Loucy (cell line): ENCODE measurements around the gene RPLP2.
A peak's percentile ranks its signal among the peaks of the same experiment; 100 is the strongest.

Experiments used
- H2AFZ ChIP-seq: fragments of 200-600 bp; sonication (generic); 2 replicates; pipeline ENCODE4 v1.6.0; 2016; ENCODE audit warnings: antibody characterized with exemption, mild to moderate bottlenecking, low read length, moderate library complexity
- H3F3A ChIP-seq: fragments of 200-600 bp; 2 replicates; pipeline ENCODE4 v1.6.0; 2016; ENCODE audit warnings: antibody characterized with exemption, low read depth, mild to moderate bottlenecking
- H3K27me3 ChIP-seq: fragments of 200-600 bp; sonication (generic); 2 replicates; pipeline ENCODE4 v1.6.1; 2014; ENCODE audit warnings: low read length, mild to moderate bottlenecking; ENCODE audit not compliant: insufficient read depth, poor library complexity, severe bottlenecking
- H3K36me3 ChIP-seq: fragments of 200-600 bp; sonication (generic); 2 replicates; pipeline ENCODE4 v1.6.1; 2016; ENCODE audit warnings: low read length; ENCODE audit not compliant: insufficient read depth
- H3K4me1 ChIP-seq: fragments of 200-600 bp; sonication (generic); 2 replicates; pipeline ENCODE4 v1.5.1; 2014; ENCODE audit warnings: low read length, mild to moderate bottlenecking; ENCODE audit not compliant: insufficient read depth, poor library complexity, severe bottlenecking
- H3K4me2 ChIP-seq: fragments of 200-600 bp; sonication (generic); 2 replicates; pipeline ENCODE4 v1.6.0; 2014; ENCODE audit warnings: antibody characterized with exemption, low read length, low read depth, mild to moderate bottlenecking; ENCODE audit not compliant: poor library complexity, severe bottlenecking
- H3K4me3 ChIP-seq: fragments of 200-600 bp; sonication (generic); 2 replicates; pipeline ENCODE4 v1.5.1; 2014; ENCODE audit warnings: low read length, mild to moderate bottlenecking, mixed read lengths; ENCODE audit not compliant: poor library complexity, severe bottlenecking
- H3K79me2 ChIP-seq: fragments of 200-600 bp; sonication (generic); 2 replicates; pipeline ENCODE4 v1.6.1; 2014; ENCODE audit warnings: low read length; ENCODE audit not compliant: insufficient read depth
- H3K9ac ChIP-seq: fragments of 200-600 bp; sonication (generic); 2 replicates; pipeline ENCODE4 v1.6.0; 2014; ENCODE audit warnings: mild to moderate bottlenecking, low read depth, low read length, moderate library complexity; ENCODE audit not compliant: poor library complexity, severe bottlenecking
- H3K9me2 ChIP-seq: fragments of 200-600 bp; sonication (generic); replicated peaks from 2 replicates; pipeline ENCODE4 v1.6.1; 2016; ENCODE audit warnings: low read depth, low read length, mixed read lengths
- H3K9me3 ChIP-seq: fragments of 200-600 bp; sonication (generic); 2 replicates; pipeline ENCODE4 v1.6.1; 2014; ENCODE audit warnings: mild to moderate bottlenecking, antibody characterized with exemption, low read length, low read depth; ENCODE audit not compliant: insufficient read depth
- H4K20me1 ChIP-seq: fragments of 200-600 bp; sonication (generic); 2 replicates; pipeline ENCODE4 v1.6.0; 2014; ENCODE audit warnings: antibody characterized with exemption, low read length, mild to moderate bottlenecking; ENCODE audit not compliant: insufficient read depth, poor library complexity, severe bottlenecking
- CTCF ChIP-seq: fragments of 200-600 bp; sonication (generic); conservative IDR thresholded peaks from 2 replicates; pipeline ENCODE4 v1.5.1; 2014; ENCODE audit warnings: mild to moderate bottlenecking, antibody characterized with exemption, low read length
- EZH2phosphoT487 ChIP-seq: fragments of 200-600 bp; IDR thresholded peaks from 2 replicates; pipeline ENCODE4 v1.6.1; 2018; ENCODE audit warnings: antibody characterized with exemption, mild to moderate bottlenecking, moderate library complexity, borderline replicate concordance

RPLP2 gene

GRCh38 chr11:841981-842369 lies 32.2 kb downstream of the RPLP2 start:
- Histone ChIP-seq H3K9me2 (no peaks in the 10 kb centered on the region), H3F3A (no peaks in the 10 kb centered on the region), H3K4me1 (peaks cover 49% of the 10 kb centered on the region), H3K79me2 (peaks cover 31% of the 10 kb centered on the region), H2AFZ (peak overlapping the region; percentile 99; the same call in 1 of the 2 replicates), H3K27me3 (no peaks in the 10 kb centered on the region), H4K20me1 (peaks cover 28% of the 10 kb centered on the region), H3K9me3 (no peaks in the 10 kb centered on the region), H3K9ac (peak overlapping the region; percentile 88), H3K4me2 (peak overlapping the region; percentile 71), H3K4me3 (peak overlapping the region; percentile 97), H3K36me3 (peaks cover 13% of the 10 kb centered on the region; the same call in 1 of the 2 replicates)
- TF ChIP-seq EZH2phosphoT487: no peak
- no peak for TF ChIP-seq CTCF

GRCh38 chr11:842370-843002 lies 32.7 kb downstream of the RPLP2 start, which contains the start of the genes POLR2L and TSPAN4:
Gene POLR2L, minus strand, starts transcription at chr11:842529. Its CDS starts 21 bp downstream, at chr11:842508.
Gene TSPAN4, plus strand, starts transcription at chr11:842852. Its CDS starts 7,453 bp downstream, at chr11:850305.
- Histone ChIP-seq H3K79me2 (peaks cover 31% of the 10 kb centered on the region), H3K27me3 (no peaks in the 10 kb centered on the region), H3K36me3 (peaks cover 13% of the 10 kb centered on the region; the same call in 1 of the 2 replicates), H2AFZ (peak within 1 kb of the TSS; percentile 99), H3K4me2 (peak within 1 kb of the TSS; percentile 79), H3K4me3 (peak within 1 kb of the TSS; percentile 97), H4K20me1 (peaks cover 28% of the 10 kb centered on the region), H3K9me2 (no peaks in the 10 kb centered on the region), H3K9ac (peak within 1 kb of the TSS; percentile 88), H3K4me1 (peaks cover 49% of the 10 kb centered on the region), H3K9me3 (no peaks in the 10 kb centered on the region), H3F3A (no peaks in the 10 kb centered on the region)
- TF ChIP-seq CTCF (no peak), EZH2phosphoT487 (no peak)

- Histone ChIP-seq H3K9me3 (no peaks in the 10 kb centered on the region), H3K79me2 (peaks cover 31% of the 10 kb centered on the region), H2AFZ (peak overlapping the region; percentile 99), H3K27me3 (no peaks in the 10 kb centered on the region), H3K4me1 (peaks cover 49% of the 10 kb centered on the region), H3K4me3 (peak overlapping the region; percentile 97), H3K9ac (peak overlapping the region; percentile 88), H4K20me1 (peaks cover 28% of the 10 kb centered on the region), H3F3A (no peaks in the 10 kb centered on the region), H3K36me3 (peaks cover 13% of the 10 kb centered on the region; the same call in 1 of the 2 replicates), H3K4me2 (peak overlapping the region; percentile 79), H3K9me2 (no peaks in the 10 kb centered on the region)
- TF ChIP-seq CTCF (no peak; the same call in 1 of the 2 replicates), EZH2phosphoT487 (no peak)
Observed at GRCh38 chr11:843086-843734, 33.4 kb downstream of the RPLP2 start.
